ENCODE measurements around the gene TRIM28. TPM values are rescaled to one million over a fixed set of nuclear protein-coding genes. Genes with fewer than 3 reads are reported as not detected.

The TRIM28 gene
- total and polyA plus RNA-seq, 7 donors = 84.8 to 236 (median 201) TPM

GRCh38 chr19:58558623-58559274 is 14.9 kb downstream of the TRIM28 start:
- Histone ChIP-seq H3K27ac (peak overlapping the region; percentile 99 to 100 (median 100)), H3K36me3 (peaks cover 10 to 17% (median 13%) of the 10 kb centered on the region in 4 donors), H3K27me3 (no peaks in the 10 kb centered on the region), H3K9me3 (no peaks in the 10 kb centered on the region), H3K4me3 (peak overlapping the region; percentile 61 to 84 (median 82)), H3K4me1 (peaks cover 0 to 72% (median 67%) of the 10 kb centered on the region in 4 donors)
- TF ChIP-seq EP300 (IDR thresholded peaks at IDR 0.05) (peak in 1 of 4 donors; percentile 20), CTCF (IDR thresholded peaks at IDR 0.05) (no peak), POLR2AphosphoS5 (IDR thresholded peaks at IDR 0.05) (peak; percentile 56 to 85 (median 72)), POLR2A (IDR thresholded peaks at IDR 0.05) (peak in 1 of 2 donors; percentile 65)
- WGBS, 2 donors = 0 to 1% methylated on average over 76 of the region's 76 CpGs
- DNase-seq = peak; percentile 100
- intact Hi-C loops (cut with DNase I) = loop anchor here (2.0 kb wide), 1 partner anchor 14 kb away; the partner anchor contains the start of gene MZF1

- peak overlapping the region; percentile 61 to 84 (median 82) for H3K4me3 ChIP-seq
- H3K9me3 ChIP-seq = no peaks in the 10 kb centered on the region
- peak overlapping the region; percentile 99 to 100 (median 100) for H3K27ac ChIP-seq
- DNase-seq = peak; percentile 97
- H3K27me3 ChIP-seq = no peaks in the 10 kb centered on the region
- intact Hi-C loops (cut with DNase I) = loop anchor here (2.0 kb wide), 1 partner anchor 13 kb away; the partner anchor contains the start of gene MZF1
- TF ChIP-seq POLR2A (IDR thresholded peaks at IDR 0.05) = peak in 1 of 2 donors; percentile 75
- TF ChIP-seq CTCF (IDR thresholded peaks at IDR 0.05) = no peak
- peak; percentile 66 to 90 (median 77) for TF ChIP-seq POLR2AphosphoS5 (IDR thresholded peaks at IDR 0.05)
- 1% methylated on average over 33 of the region's 33 CpGs for WGBS, 2 donors
- peaks cover 10 to 17% (median 13%) of the 10 kb centered on the region in 4 donors for H3K36me3 ChIP-seq
- peaks cover 0 to 66% (median 60%) of the 10 kb centered on the region in 4 donors for H3K4me1 ChIP-seq
These were observed 15.6 kb downstream of the TRIM28 start for GRCh38 chr19:58559275-58560006.

GRCh38 chr19:58560007-58560887 is 16.4 kb downstream of the TRIM28 start:
- Histone ChIP-seq H3K27ac (peak overlapping the region; percentile 99 to 100 (median 100)), H3K4me1 (peaks cover 0 to 62% (median 57%) of the 10 kb centered on the region in 4 donors), H3K36me3 (peaks cover 10 to 17% (median 13%) of the 10 kb centered on the region in 4 donors), H3K4me3 (peak overlapping the region in 3 of 4 donors; percentile 81 to 84 (median 83)), H3K27me3 (no peaks in the 10 kb centered on the region), H3K9me3 (no peaks in the 10 kb centered on the region)
- peak; percentile 66 for DNase-seq
- WGBS, 2 donors = 82 to 88% methylated on average over 8 of the region's 8 CpGs
- TF ChIP-seq POLR2A (IDR thresholded peaks at IDR 0.05) (no peak), EP300 (IDR thresholded peaks at IDR 0.05) (no peak), CTCF (IDR thresholded peaks at IDR 0.05) (no peak), POLR2AphosphoS5 (IDR thresholded peaks at IDR 0.05) (no peak)
- intact Hi-C loops (cut with DNase I) = no loop called here

GRCh38 chr19:58560921-58561320 is 17.1 kb downstream of the TRIM28 start:
- Histone ChIP-seq H3K36me3 (peaks cover 9 to 13% (median 11%) of the 10 kb centered on the region in 4 donors), H3K4me3 (no peak overlapping the region), H3K9me3 (no peaks in the 10 kb centered on the region), H3K4me1 (peaks cover 0 to 56% (median 51%) of the 10 kb centered on the region in 4 donors), H3K27me3 (no peaks in the 10 kb centered on the region), H3K27ac (no peak overlapping the region)
- TF ChIP-seq CTCF (IDR thresholded peaks at IDR 0.05) = no peak
- no peak for TF ChIP-seq POLR2A (IDR thresholded peaks at IDR 0.05)
- no peak for TF ChIP-seq EP300 (IDR thresholded peaks at IDR 0.05)
- TF ChIP-seq POLR2AphosphoS5 (IDR thresholded peaks at IDR 0.05) = no peak
- peak; percentile 59 for DNase-seq
- intact Hi-C loops (cut with DNase I) = no loop called here
